ENCODE results near the gene GPR32. TPM values are rescaled to one million over a fixed set of nuclear protein-coding genes. Genes with fewer than 3 reads are reported as not detected.

GPR32 gene
- total RNA-seq, 1 experiment from 2014 or later: not detected

GRCh38 chr19:50725218-50725910 lies 44.9 kb upstream of the GPR32 start (continued):
- TF ChIP-seq ARID4B (CRISPR knock-in tag; IDR thresholded peaks at IDR 0.05; ENCODE audit: borderline replicate concordance) (peak; percentile 62; the same call in 1 of the 2 replicates), E2F1 (CRISPR knock-in tag; IDR thresholded peaks at IDR 0.05) (no peak), ZNF121 (CRISPR knock-in tag; IDR thresholded peaks at IDR 0.05) (peak; percentile 30; the same call in 1 of the 2 replicates), ZNF423 (CRISPR knock-in tag; IDR thresholded peaks at IDR 0.05) (no peak), E2F5 (CRISPR knock-in tag; IDR thresholded peaks at IDR 0.05) (no peak), ZNF671 (CRISPR knock-in tag; IDR thresholded peaks at IDR 0.05) (no peak), FOXP1 (CRISPR knock-in tag; IDR thresholded peaks at IDR 0.05; ENCODE audit: borderline replicate concordance) (peak; percentile 89), KAT7 (CRISPR knock-in tag; IDR thresholded peaks at IDR 0.05; ENCODE audit: borderline replicate concordance) (peak; percentile 77; the same call in 1 of the 2 replicates), ATF2 (CRISPR knock-in tag; IDR thresholded peaks at IDR 0.05; ENCODE audit: borderline replicate concordance, low read depth) (0 out of 2 replicates have a peak, but pooled peaks have one; percentile 19), PRRX2 (CRISPR knock-in tag; IDR thresholded peaks at IDR 0.05) (no peak), NR3C1 (CRISPR knock-in tag; conservative IDR thresholded peaks at IDR 0.05; ENCODE audit: low read depth) (no peak), JUN (CRISPR knock-in tag; IDR thresholded peaks at IDR 0.05) (no peak; the same call in 1 of the 2 replicates), NFYB (CRISPR knock-in tag; conservative IDR thresholded peaks at IDR 0.05; ENCODE audit: low read depth) (no peak), PRDM15 (CRISPR knock-in tag; IDR thresholded peaks at IDR 0.05) (no peak), SMAD3 (CRISPR knock-in tag; IDR thresholded peaks at IDR 0.05; ENCODE audit: borderline replicate concordance) (peak; percentile 79; the same call in 1 of the 2 replicates), ZNF263 (CRISPR knock-in tag; IDR thresholded peaks at IDR 0.05; ENCODE audit: low read depth) (no peak), ATF3 (CRISPR knock-in tag; conservative IDR thresholded peaks at IDR 0.05) (0 out of 2 replicates have a peak, but pooled peaks have one; percentile 21)
